CD4-positive, alpha-beta T cell (primary cell): ENCODE results near the gene LTN1. TPM values are rescaled to one million over a fixed set of nuclear protein-coding genes. Genes with fewer than 3 reads are reported as not detected.

Source experiments
- ATAC-seq: fragments of 200-7000 bp; cut with Tn5 transposase; one replicate; pipeline ENCODE4 v1.10.0; 2022; ENCODE audit warnings: mild to moderate bottlenecking; ENCODE audit not compliant: poor library complexity
- CTCF ChIA-PET: fragments of 350-600 bp; sonication (Branson Sonifier 250); formaldehyde crosslinking; loops from one replicate; lab custom pipeline; 2021; ENCODE audit warnings: antibody characterized with exemption, inconsistent platforms; lab: Charles Lee
- POLR2A ChIA-PET: fragments of 350-600 bp; sonication (Branson Sonifier 250); formaldehyde crosslinking; loops from one replicate; lab custom pipeline; 2021; ENCODE audit warnings: antibody characterized with exemption, inconsistent platforms; lab: Charles Lee
- DNase-seq, 14 experiments: peaks; one replicate each; pipeline ENCODE4 v3.0.0-alpha.2; 2013 to 2020; ENCODE audit warnings: mixed read lengths in 2 of 14
- H3K27ac ChIP-seq, 2 donors: one replicate each; pipeline versions ENCODE4 v1.5.1 to v1.7.0; 2013; ENCODE audit warnings: low read length in 2 of 2, low read depth in 1 of 2, mild to moderate bottlenecking in 1 of 2
- H3K27me3 ChIP-seq, 2 experiments: 1 replicate in 1 of 2; 2 replicates in 1 of 2; pipeline versions ENCODE4 v1.6.1 to v1.7.0; 2013; ENCODE audit warnings: low read length in 2 of 2, control low read depth in 1 of 2, mild to moderate bottlenecking in 1 of 2, moderate library complexity in 1 of 2; ENCODE audit not compliant: insufficient read depth in 2 of 2, control insufficient read depth in 1 of 2
- H3K36me3 ChIP-seq: one replicate; pipeline ENCODE4 v1.6.1; 2013; ENCODE audit warnings: low read length, control low read depth; ENCODE audit not compliant: insufficient read depth
- H3K4me1 ChIP-seq: one replicate; pipeline ENCODE4 v1.6.1; 2013; ENCODE audit warnings: low read length, control low read depth; ENCODE audit not compliant: insufficient read depth
- H3K4me3 ChIP-seq: one replicate; pipeline ENCODE4 v1.5.1; 2013; ENCODE audit warnings: mild to moderate bottlenecking, low read length, moderate library complexity
- H3K9me3 ChIP-seq, 2 experiments: 1 replicate in 1 of 2; 2 replicates in 1 of 2; pipeline versions ENCODE4 v1.6.1 to v1.7.0; 2013; ENCODE audit warnings: low read length in 2 of 2, mild to moderate bottlenecking in 2 of 2, control low read depth in 1 of 2, moderate library complexity in 1 of 2; ENCODE audit not compliant: control insufficient read depth in 1 of 2, insufficient read depth in 1 of 2
- H3K27ac Mint-ChIP-seq: one replicate; pipeline ENCODE4 v1.8.0; 2020; ENCODE audit warnings: mixed read lengths
- H3K27me3 Mint-ChIP-seq: one replicate; pipeline ENCODE4 v1.8.0; 2021; ENCODE audit warnings: mixed read lengths
- H3K36me3 Mint-ChIP-seq: one replicate; pipeline ENCODE4 v1.8.0; 2021; ENCODE audit warnings: low read depth, mixed read lengths
- H3K4me1 Mint-ChIP-seq: one replicate; pipeline ENCODE4 v1.8.0; 2021; ENCODE audit warnings: low read depth, mixed read lengths
- H3K4me3 Mint-ChIP-seq: one replicate; pipeline ENCODE4 v1.8.0; 2020; ENCODE audit warnings: mild to moderate bottlenecking, mixed read lengths
- H3K9me3 Mint-ChIP-seq: one replicate; pipeline ENCODE4 v1.8.0; 2020; ENCODE audit warnings: mixed read lengths
- intact Hi-C, 2 experiments: fragments of 100-400 bp; cut with DNase I in 1 of 2; cut with micrococcal nuclease in 1 of 2; formaldehyde crosslinking; loops; one replicate each; pipeline versions ENCODE4 v1.15.1 to v1.9.0; 2023 to 2025; cut with DNase I, micrococcal nuclease
- total RNA-seq, 174 experiments: library from RNA in 2 of 174; stranded (reverse) in 2 of 174; gene quantifications; one replicate each; pipeline ENCODE4 v1.2.3 and lab custom pipeline; 2021 to 2026
- TF ChIP-seq, protein P1 (sequence below): fragments of 200-600 bp; IDR thresholded peaks from one replicate; pipeline ENCODE4 v1.8.0; 2022; ENCODE audit warnings: antibody characterized with exemption, mild to moderate bottlenecking

Gene LTN1
- total RNA-seq, 2 experiments from 2014 or later, result 23.6 to 24.3 TPM

DNA sequence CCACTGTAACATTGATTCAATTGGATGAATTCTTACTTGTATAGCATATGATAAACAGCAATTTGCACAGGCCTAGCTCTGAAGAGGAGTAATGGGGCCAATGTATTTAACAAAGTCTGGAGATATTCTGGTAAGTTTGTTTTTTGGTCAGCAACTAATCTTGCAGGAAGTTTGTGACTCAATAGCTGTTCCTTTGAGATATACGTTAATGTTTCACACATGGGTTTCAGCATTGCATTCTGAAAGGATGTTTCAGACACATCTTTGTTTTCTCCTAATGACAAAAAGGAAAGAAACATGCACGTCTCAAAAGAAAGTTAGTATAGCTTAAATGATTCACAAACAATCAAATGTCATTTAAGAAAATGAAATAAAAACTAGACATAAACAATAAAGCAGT lies 49.0 kb downstream of the LTN1 start:
- Histone ChIP-seq H3K27ac (no peak overlapping the region), H3K27me3 (no peaks in the 10 kb centered on the region), H3K4me3 (no peak overlapping the region), H3K36me3 (peaks cover 67% of the 10 kb centered on the region), H3K4me1 (no peaks in the 10 kb centered on the region), H3K9me3 (no peaks in the 10 kb centered on the region)
- Mint-ChIP-seq H3K27ac (no peak overlapping the region), H3K4me3 (no peak overlapping the region), H3K36me3 (peaks cover 86% of the 10 kb centered on the region), H3K27me3 (no peaks in the 10 kb centered on the region), H3K9me3 (no peaks in the 10 kb centered on the region), H3K4me1 (no peaks in the 10 kb centered on the region)
- ChIA-PET POLR2A (no interaction called here), CTCF (no interaction called here)
- intact Hi-C loops, result no loop called here
- TF ChIP-seq, protein P1, sequence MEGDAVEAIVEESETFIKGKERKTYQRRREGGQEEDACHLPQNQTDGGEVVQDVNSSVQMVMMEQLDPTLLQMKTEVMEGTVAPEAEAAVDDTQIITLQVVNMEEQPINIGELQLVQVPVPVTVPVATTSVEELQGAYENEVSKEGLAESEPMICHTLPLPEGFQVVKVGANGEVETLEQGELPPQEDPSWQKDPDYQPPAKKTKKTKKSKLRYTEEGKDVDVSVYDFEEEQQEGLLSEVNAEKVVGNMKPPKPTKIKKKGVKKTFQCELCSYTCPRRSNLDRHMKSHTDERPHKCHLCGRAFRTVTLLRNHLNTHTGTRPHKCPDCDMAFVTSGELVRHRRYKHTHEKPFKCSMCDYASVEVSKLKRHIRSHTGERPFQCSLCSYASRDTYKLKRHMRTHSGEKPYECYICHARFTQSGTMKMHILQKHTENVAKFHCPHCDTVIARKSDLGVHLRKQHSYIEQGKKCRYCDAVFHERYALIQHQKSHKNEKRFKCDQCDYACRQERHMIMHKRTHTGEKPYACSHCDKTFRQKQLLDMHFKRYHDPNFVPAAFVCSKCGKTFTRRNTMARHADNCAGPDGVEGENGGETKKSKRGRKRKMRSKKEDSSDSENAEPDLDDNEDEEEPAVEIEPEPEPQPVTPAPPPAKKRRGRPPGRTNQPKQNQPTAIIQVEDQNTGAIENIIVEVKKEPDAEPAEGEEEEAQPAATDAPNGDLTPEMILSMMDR, result no peak
- no peak for ATAC-seq
- DNase-seq, result no peak

DNA sequence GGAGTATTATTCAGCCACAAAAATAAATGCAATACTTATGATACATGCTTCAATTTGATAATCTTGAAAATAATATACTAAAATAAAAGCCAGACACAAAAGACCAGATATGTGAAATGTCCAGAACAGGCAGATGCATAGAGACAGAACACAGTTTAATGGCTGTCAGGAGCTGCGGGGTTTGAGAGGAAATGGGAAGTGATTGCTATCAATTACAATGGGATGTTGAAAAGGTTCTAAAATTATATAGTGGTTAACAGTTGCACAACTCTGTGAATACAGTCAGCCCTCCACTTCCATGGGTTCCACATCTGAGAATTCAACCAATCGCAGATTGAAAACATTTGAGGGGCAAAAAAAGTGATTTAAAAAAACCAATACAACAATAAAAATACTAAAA lies 54.0 kb downstream of the LTN1 start:
- no peaks in the 10 kb centered on the region for H3K27me3 ChIP-seq
- H3K4me3 ChIP-seq, result no peak overlapping the region
- no peaks in the 10 kb centered on the region for H3K4me1 ChIP-seq
- TF ChIP-seq, protein P1, result no peak
- peaks cover 83% of the 10 kb centered on the region for H3K36me3 Mint-ChIP-seq
- H3K4me1 Mint-ChIP-seq, result no peaks in the 10 kb centered on the region
- no peak overlapping the region for H3K27ac ChIP-seq
- ATAC-seq, result no peak
- no peaks in the 10 kb centered on the region for H3K9me3 Mint-ChIP-seq
- ChIA-PET POLR2A (no interaction called here), CTCF (no interaction called here)
- H3K27me3 Mint-ChIP-seq, result no peaks in the 10 kb centered on the region
- peaks cover 77% of the 10 kb centered on the region for H3K36me3 ChIP-seq
- H3K9me3 ChIP-seq, result no peaks in the 10 kb centered on the region
- no peak overlapping the region for H3K4me3 Mint-ChIP-seq
- intact Hi-C loops, result loop anchor here in 1 of 2 experiments (5.0 kb wide), 1 partner anchor 191 kb away; no protein-coding TSS in a partner anchor
- no peak for DNase-seq
- no peak overlapping the region for H3K27ac Mint-ChIP-seq

DNA sequence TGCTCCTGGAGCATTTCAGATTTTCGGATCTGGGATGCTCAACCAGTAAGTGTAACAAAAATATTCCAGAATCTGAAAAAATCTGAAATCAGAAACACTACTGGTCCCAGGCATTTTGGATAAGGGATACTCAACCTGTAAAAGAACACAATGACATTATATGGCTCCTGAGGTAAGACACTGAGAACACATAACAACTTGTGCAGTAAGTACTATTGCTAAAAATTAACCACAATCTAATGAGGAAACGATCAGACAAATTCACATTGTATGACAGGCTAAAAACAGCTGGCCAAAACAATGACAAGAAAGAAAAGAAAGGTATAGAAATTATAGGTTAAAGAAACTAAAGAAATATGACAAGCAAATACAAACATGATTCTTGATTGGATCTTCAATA lies 54.9 kb downstream of the LTN1 start:
- H3K9me3 Mint-ChIP-seq, result no peaks in the 10 kb centered on the region
- peaks cover 72% of the 10 kb centered on the region for H3K36me3 ChIP-seq
- no peaks in the 10 kb centered on the region for H3K27me3 ChIP-seq
- no peaks in the 10 kb centered on the region for H3K4me1 Mint-ChIP-seq
- no peaks in the 10 kb centered on the region for H3K4me1 ChIP-seq
- TF ChIP-seq, protein P1, result no peak
- no peaks in the 10 kb centered on the region for H3K27me3 Mint-ChIP-seq
- no peak overlapping the region for H3K4me3 ChIP-seq
- DNase-seq (no peak), ATAC-seq (no peak)
- no peak overlapping the region for H3K27ac ChIP-seq
- H3K4me3 Mint-ChIP-seq, result no peak overlapping the region
- POLR2A ChIA-PET, result no interaction called here
- H3K9me3 ChIP-seq, result no peaks in the 10 kb centered on the region
- H3K36me3 Mint-ChIP-seq, result peaks cover 85% of the 10 kb centered on the region
- intact Hi-C loops, result loop anchor here in 1 of 2 experiments (5.0 kb wide), 1 partner anchor 190 kb away; no protein-coding TSS in a partner anchor
- CTCF ChIA-PET, result no interaction called here
- no peak overlapping the region for H3K27ac Mint-ChIP-seq
